Measurements from ENCODE around the gene CA4. TPM values are rescaled to one million over a fixed set of nuclear protein-coding genes. Genes with fewer than 3 reads are reported as not detected.

CA4 gene
- total RNA-seq, 1 donor from 2014 or later = 3.2 TPM

GRCh38 chr17:60130466-60130865 lies 19.3 kb upstream of the CA4 start:
- no peak for DNase-seq

GRCh38 chr17:60134396-60135150 lies 15.2 kb upstream of the CA4 start:
- peak; percentile 89 for DNase-seq

GRCh38 chr17:60135151-60135950 lies 14.4 kb upstream of the CA4 start:
- peak; percentile 96 for DNase-seq

- no peak for DNase-seq
Measured at GRCh38 chr17:60135951-60136666, 13.7 kb upstream of the CA4 start.

GRCh38 chr17:60137731-60138130 lies 12.0 kb upstream of the CA4 start:
- no peak for DNase-seq

GRCh38 chr17:60138769-60139437 lies 10.9 kb upstream of the CA4 start:
- no peak for DNase-seq

GRCh38 chr17:60139438-60140285 lies 10.1 kb upstream of the CA4 start:
- DNase-seq = peak; percentile 75

GRCh38 chr17:60141111-60142018 lies 8.4 kb upstream of the CA4 start:
- peak; percentile 39 for DNase-seq

- DNase-seq = peak; percentile 95
Measured at GRCh38 chr17:60142872-60143499, 6.8 kb upstream of the CA4 start.

GRCh38 chr17:60145006-60145935 lies 4.5 kb upstream of the CA4 start:
- no peak for DNase-seq

- no peak for DNase-seq
Measured at GRCh38 chr17:60146206-60146605, 3.6 kb upstream of the CA4 start.

GRCh38 chr17:60147553-60148223 lies 2.1 kb upstream of the CA4 start:
- no peak for DNase-seq

- no peak for DNase-seq
Measured at GRCh38 chr17:60148373-60148772, 1.4 kb upstream of the CA4 start.

GRCh38 chr17:60151355-60151754 lies 1.6 kb downstream of the CA4 start:
- DNase-seq = no peak

- no peak for DNase-seq
Measured at GRCh38 chr17:60153606-60154390, 4.0 kb downstream of the CA4 start.

- DNase-seq = peak; percentile 85
Measured at GRCh38 chr17:60154616-60155426, 5.0 kb downstream of the CA4 start.

GRCh38 chr17:60155427-60155814 lies 5.6 kb downstream of the CA4 start:
- no peak for DNase-seq

All from dermis blood vessel endothelial cell (primary cell).